Cardiac muscle cell (in vitro differentiated cells and primary cell): ENCODE data around the gene RBMXL3. TPM values are rescaled to one million over a fixed set of nuclear protein-coding genes. Genes with fewer than 3 reads are reported as not detected.

Experiments used
- DNase-seq, 2 donors: peaks; one replicate each; pipeline versions ENCODE4 v3.0.0 to v3.0.0-alpha.2; 2010 to 2017; ENCODE audit warnings: low read depth in 1 of 2, low spot score in 1 of 2
- H3K27ac ChIP-seq: fragments of 200-600 bp; sonication (generic); 2 replicates; pipeline ENCODE4 v1.5.1; 2016
- H3K27me3 ChIP-seq: fragments of 200-600 bp; sonication (generic); 2 replicates; pipeline ENCODE4 v1.6.0; 2016; ENCODE audit warnings: control low read depth
- H3K36me3 ChIP-seq: fragments of 200-600 bp; sonication (generic); 2 replicates; pipeline ENCODE4 v1.5.1; 2016; ENCODE audit warnings: control low read depth
- H3K4me1 ChIP-seq: fragments of 200-600 bp; sonication (generic); 2 replicates; pipeline ENCODE4 v1.8.1; 2017; ENCODE audit warnings: low read depth, mild to moderate bottlenecking, mixed run types
- H3K4me3 ChIP-seq: fragments of 200-600 bp; sonication (generic); 2 replicates; pipeline ENCODE4 v1.5.1; 2016; ENCODE audit warnings: mild to moderate bottlenecking
- H3K9me3 ChIP-seq: fragments of 200-600 bp; sonication (generic); 2 replicates; pipeline ENCODE4 v1.5.1; 2017; ENCODE audit warnings: low read depth, mild to moderate bottlenecking, control low read depth
- polyA plus RNA-seq: library from polyadenylated mRNA; unstranded; fragments of >200 nt; fragmentation: Nextera tagmentation; extraction: Ambion mirVana; gene quantifications from 2 replicates; pipeline ENCODE4 v1.2.1, GENCODE V29; 2016
- total RNA-seq: library from RNA; depleted of rRNA; stranded (reverse); fragments of >200 nt; gene quantifications from 2 replicates; pipeline ENCODE4 v1.2.3, GENCODE V29; 2016
- TF ChIP-seq, protein P1 (sequence below): IDR thresholded peaks from 2 replicates; pipeline ENCODE4 v1.5.1; 2012; ENCODE audit warnings: low read depth, mild to moderate bottlenecking, low read length

The RBMXL3 gene
- total and polyA plus RNA-seq, 2 experiments from 2014 or later = not detected

DNA sequence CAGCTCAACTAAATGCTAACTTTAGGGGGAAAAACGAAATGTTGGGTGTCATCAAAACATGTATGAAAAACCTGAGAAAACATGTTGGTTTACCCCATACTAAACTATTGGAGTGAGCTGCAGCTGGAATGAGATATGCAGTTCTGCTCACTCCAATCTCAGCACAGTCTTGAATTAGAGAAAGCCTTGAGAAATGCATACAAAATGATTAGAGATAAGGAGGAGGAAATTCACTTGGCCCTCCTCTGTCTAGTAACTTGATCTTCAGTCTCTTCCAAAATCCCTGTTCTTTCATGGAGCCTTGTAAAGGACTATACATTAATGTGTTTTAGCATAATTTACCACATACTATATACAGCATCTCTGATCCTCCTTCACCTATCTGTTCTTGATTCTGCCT is 47.8 kb downstream of the RBMXL3 start:
- Histone ChIP-seq H3K4me3 (no peak overlapping the region), H3K4me1 (peaks cover 5% of the 10 kb centered on the region), H3K9me3 (no peaks in the 10 kb centered on the region), H3K36me3 (no peaks in the 10 kb centered on the region), H3K27ac (no peak overlapping the region), H3K27me3 (no peaks in the 10 kb centered on the region)
- TF ChIP-seq, protein P1, sequence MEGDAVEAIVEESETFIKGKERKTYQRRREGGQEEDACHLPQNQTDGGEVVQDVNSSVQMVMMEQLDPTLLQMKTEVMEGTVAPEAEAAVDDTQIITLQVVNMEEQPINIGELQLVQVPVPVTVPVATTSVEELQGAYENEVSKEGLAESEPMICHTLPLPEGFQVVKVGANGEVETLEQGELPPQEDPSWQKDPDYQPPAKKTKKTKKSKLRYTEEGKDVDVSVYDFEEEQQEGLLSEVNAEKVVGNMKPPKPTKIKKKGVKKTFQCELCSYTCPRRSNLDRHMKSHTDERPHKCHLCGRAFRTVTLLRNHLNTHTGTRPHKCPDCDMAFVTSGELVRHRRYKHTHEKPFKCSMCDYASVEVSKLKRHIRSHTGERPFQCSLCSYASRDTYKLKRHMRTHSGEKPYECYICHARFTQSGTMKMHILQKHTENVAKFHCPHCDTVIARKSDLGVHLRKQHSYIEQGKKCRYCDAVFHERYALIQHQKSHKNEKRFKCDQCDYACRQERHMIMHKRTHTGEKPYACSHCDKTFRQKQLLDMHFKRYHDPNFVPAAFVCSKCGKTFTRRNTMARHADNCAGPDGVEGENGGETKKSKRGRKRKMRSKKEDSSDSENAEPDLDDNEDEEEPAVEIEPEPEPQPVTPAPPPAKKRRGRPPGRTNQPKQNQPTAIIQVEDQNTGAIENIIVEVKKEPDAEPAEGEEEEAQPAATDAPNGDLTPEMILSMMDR = no peak
- no peak for DNase-seq

Other genes starting within 250 kb of the RBMXL3 start
- not detected in 2 replicates for gene IL13RA2, start 171.8 kb upstream of the RBMXL3 start, total RNA-seq
- gene IL13RA2, start 171.8 kb upstream of the RBMXL3 start, polyA plus RNA-seq = not detected in 2 replicates
- 8.2 and 9.4 TPM in 2 replicates for gene LRCH2, start 44.7 kb downstream of the RBMXL3 start, total RNA-seq
- 4.8 and 5.2 TPM in 2 replicates for gene LRCH2, start 44.7 kb downstream of the RBMXL3 start, polyA plus RNA-seq
- not detected in 2 replicates for gene LUZP4, start 100.3 kb downstream of the RBMXL3 start, total RNA-seq
- not detected in 2 replicates for gene LUZP4, start 100.3 kb downstream of the RBMXL3 start, polyA plus RNA-seq